ENCODE data around the gene PEPD.

- TF ChIP-seq CTCF (IDR thresholded peaks at IDR 0.05; ENCODE audit: extremely low read depth in 1 of 2, insufficient read depth in 1 of 2, low read depth in 1 of 2, low read length in 2 of 2) (no peak), EZH2 (IDR thresholded peaks at IDR 0.05; ENCODE audit: borderline replicate concordance, low read depth, low read length, severe bottlenecking) (no peak), POLR2A (IDR thresholded peaks at IDR 0.05; ENCODE audit: low read depth, low read length) (no peak)
Measured at GRCh38 chr19:33500991-33501390, 20.6 kb downstream of the PEPD start.
